H9 (cell line): ENCODE measurements around the gene RTP4. TPM values are rescaled to one million over a fixed set of nuclear protein-coding genes. Genes with fewer than 3 reads are reported as not detected.

Experiments
- DNase-seq: peaks from one replicate; pipeline ENCODE4 v3.0.0-alpha.2; 2017
- H2AFZ ChIP-seq: one replicate; pipeline ENCODE4 v1.6.1; 2013; ENCODE audit warnings: mild to moderate bottlenecking, low read length, control low read depth, moderate library complexity
- H2AK5ac ChIP-seq: 2 replicates; pipeline ENCODE4 v1.6.1; 2013; ENCODE audit warnings: low read length, control low read depth, mixed read lengths; ENCODE audit not compliant: insufficient read length
- H2BK120ac ChIP-seq: one replicate; pipeline ENCODE4 v1.6.1; 2013; ENCODE audit warnings: low read depth, mild to moderate bottlenecking, low read length, control low read depth, inconsistent platforms; ENCODE audit not compliant: poor library complexity, severe bottlenecking
- H2BK12ac ChIP-seq: 2 replicates; pipeline ENCODE4 v1.6.1; 2013; ENCODE audit warnings: low read length, control low read depth, mixed read lengths, low read depth; ENCODE audit not compliant: insufficient read length
- H2BK15ac ChIP-seq: 2 replicates; pipeline ENCODE4 v1.6.1; 2013; ENCODE audit warnings: low read depth, low read length, control low read depth
- H2BK20ac ChIP-seq: one replicate; pipeline ENCODE4 v1.6.1; 2013; ENCODE audit warnings: low read depth, mild to moderate bottlenecking, low read length, control low read depth, inconsistent platforms; ENCODE audit not compliant: poor library complexity, severe bottlenecking
- H2BK5ac ChIP-seq: 2 replicates; pipeline ENCODE4 v1.6.1; 2013; ENCODE audit warnings: low read length, control low read depth, mixed read lengths; ENCODE audit not compliant: insufficient read length
- H3K14ac ChIP-seq: 2 replicates; pipeline ENCODE4 v1.6.1; 2013; ENCODE audit warnings: low read length, control low read depth; ENCODE audit not compliant: insufficient read depth
- H3K18ac ChIP-seq: 2 replicates; pipeline ENCODE4 v1.6.1; 2013; ENCODE audit warnings: low read depth, mild to moderate bottlenecking, mixed read lengths, low read length, control low read depth; ENCODE audit not compliant: insufficient read length
- H3K23ac ChIP-seq: 2 replicates; pipeline ENCODE4 v1.6.1; 2013; ENCODE audit warnings: low read length, control low read depth, mixed read lengths, low read depth; ENCODE audit not compliant: insufficient read length
- H3K23me2 ChIP-seq: 2 replicates; pipeline ENCODE4 v1.6.1; 2013; ENCODE audit warnings: low read depth, mild to moderate bottlenecking, mixed read lengths, low read length, control low read depth; ENCODE audit not compliant: insufficient read length, poor library complexity, severe bottlenecking
- H3K27ac ChIP-seq: 2 replicates; pipeline ENCODE4 v1.5.1; 2013; ENCODE audit warnings: low read length, control low read depth, mixed read lengths, low read depth; ENCODE audit not compliant: insufficient read length
- H3K27me3 ChIP-seq: 2 replicates; pipeline ENCODE4 v1.6.1; 2013; ENCODE audit warnings: low read length, control low read depth, inconsistent platforms; ENCODE audit not compliant: insufficient read depth
- H3K4ac ChIP-seq: 2 replicates; pipeline ENCODE4 v1.6.1; 2013; ENCODE audit warnings: low read depth, mild to moderate bottlenecking, control low read depth, inconsistent platforms, low read length, moderate library complexity
- H3K4me1 ChIP-seq: 2 replicates; pipeline ENCODE4 v1.6.1; 2013; ENCODE audit warnings: low read length, control low read depth, inconsistent platforms; ENCODE audit not compliant: insufficient read depth
- H3K4me2 ChIP-seq: 2 replicates; pipeline ENCODE4 v1.6.1; 2013; ENCODE audit warnings: low read length, control low read depth, mixed read lengths; ENCODE audit not compliant: insufficient read length, insufficient read depth
- H3K56ac ChIP-seq: 2 replicates; pipeline ENCODE4 v1.6.1; 2013; ENCODE audit warnings: low read depth, mild to moderate bottlenecking, mixed read lengths, low read length, control low read depth; ENCODE audit not compliant: insufficient read length
- H3K79me1 ChIP-seq: 2 replicates; pipeline ENCODE4 v1.6.1; 2013; ENCODE audit warnings: low read depth, mild to moderate bottlenecking, moderate library complexity, low read length, control low read depth, inconsistent platforms; ENCODE audit not compliant: insufficient read depth, poor library complexity, severe bottlenecking
- H3K79me2 ChIP-seq: 2 replicates; pipeline ENCODE4 v1.6.1; 2013; ENCODE audit warnings: low read length, control low read depth, inconsistent platforms; ENCODE audit not compliant: insufficient read depth
- H3K9ac ChIP-seq: 2 replicates; pipeline ENCODE4 v1.6.1; 2013; ENCODE audit warnings: low read length, control low read depth, mixed read lengths; ENCODE audit not compliant: insufficient read length; ENCODE audit errors: extremely low read depth
- H3K9me3 ChIP-seq: one replicate; pipeline ENCODE4 v1.6.1; 2013; ENCODE audit warnings: low read depth, low read length, inconsistent platforms; ENCODE audit not compliant: control insufficient read depth
- H3T11ph ChIP-seq: one replicate; pipeline ENCODE4 v1.6.1; 2013; ENCODE audit warnings: mild to moderate bottlenecking, low read length, control low read depth, inconsistent platforms
- H4K20me1 ChIP-seq: one replicate; pipeline ENCODE4 v1.6.1; 2013; ENCODE audit not compliant: control insufficient read depth, insufficient read length, insufficient read depth
- H4K5ac ChIP-seq: 2 replicates; pipeline ENCODE4 v1.6.1; 2013; ENCODE audit warnings: low read depth, mild to moderate bottlenecking, mixed read lengths, low read length, control low read depth; ENCODE audit not compliant: insufficient read length
- H4K8ac ChIP-seq: replicated peaks from 2 replicates; pipeline ENCODE4 v1.6.1; 2013; ENCODE audit warnings: low read length, control low read depth, mixed read lengths, low read depth; ENCODE audit not compliant: insufficient read length
- H4K91ac ChIP-seq: 2 replicates; pipeline ENCODE4 v1.6.1; 2013; ENCODE audit warnings: low read depth, mild to moderate bottlenecking, moderate library complexity, mixed read lengths, low read length, control low read depth; ENCODE audit not compliant: insufficient read length
- H3K27ac Mint-ChIP-seq, 3 experiments: 2 replicates in 2 of 3; 3 replicates in 1 of 3; pipeline ENCODE4 v1.8.0; 2020 to 2021; ENCODE audit warnings: mixed read lengths in 3 of 3, mild to moderate bottlenecking in 1 of 3, moderate library complexity in 1 of 3
- H3K27me3 Mint-ChIP-seq: 2 replicates; pipeline ENCODE4 v1.8.0; 2021; ENCODE audit warnings: low read depth, mild to moderate bottlenecking, moderate library complexity, mixed read lengths
- H3K36me3 Mint-ChIP-seq, 3 experiments: 2 replicates in 2 of 3; 3 replicates in 1 of 3; pipeline ENCODE4 v1.8.0; 2020 to 2021; ENCODE audit warnings: low read depth in 3 of 3, mixed read lengths in 3 of 3; ENCODE audit not compliant: insufficient read depth in 1 of 3
- H3K4me1 Mint-ChIP-seq, 2 experiments: 2 replicates each; pipeline ENCODE4 v1.8.0; 2020; ENCODE audit warnings: mixed read lengths in 2 of 2
- H3K4me3 Mint-ChIP-seq, 2 experiments: 2 replicates in 1 of 2; 3 replicates in 1 of 2; pipeline ENCODE4 v1.8.0; 2020 to 2021; ENCODE audit warnings: mild to moderate bottlenecking in 2 of 2, mixed read lengths in 2 of 2, moderate library complexity in 1 of 2
- H3K9me3 Mint-ChIP-seq, 2 experiments: 2 replicates in 1 of 2; 3 replicates in 1 of 2; pipeline ENCODE4 v1.8.0; 2020; ENCODE audit warnings: mild to moderate bottlenecking in 2 of 2, mixed read lengths in 2 of 2, moderate library complexity in 1 of 2
- WGBS: extraction: QIAGEN DNeasy Blood & Tissue Kit; methylation state at CpG from one replicate; pipeline ENCODE4 v1.1.7; 2013; ENCODE audit warnings: missing lambda C conversion rate, low lambda C conversion rate, mixed read lengths; ENCODE audit not compliant: insufficient read length; ENCODE audit errors: extremely low coverage; 5-methylcytosine and 5-hydroxymethylcytosine counted together
- total RNA-seq: library from RNA; stranded (reverse); gene quantifications from 2 replicates; pipeline ENCODE4 v1.2.1, GENCODE V29; 2021
- TF ChIP-seq, protein P1 (sequence below): fragments of 200-600 bp; sonication (generic); conservative IDR thresholded peaks from 3 replicates; pipeline ENCODE4 v1.8.0; 2021; ENCODE audit warnings: antibody characterized with exemption, mild to moderate bottlenecking

RTP4 gene
- total RNA-seq, 1 experiment from 2014 or later: not detected

DNA sequence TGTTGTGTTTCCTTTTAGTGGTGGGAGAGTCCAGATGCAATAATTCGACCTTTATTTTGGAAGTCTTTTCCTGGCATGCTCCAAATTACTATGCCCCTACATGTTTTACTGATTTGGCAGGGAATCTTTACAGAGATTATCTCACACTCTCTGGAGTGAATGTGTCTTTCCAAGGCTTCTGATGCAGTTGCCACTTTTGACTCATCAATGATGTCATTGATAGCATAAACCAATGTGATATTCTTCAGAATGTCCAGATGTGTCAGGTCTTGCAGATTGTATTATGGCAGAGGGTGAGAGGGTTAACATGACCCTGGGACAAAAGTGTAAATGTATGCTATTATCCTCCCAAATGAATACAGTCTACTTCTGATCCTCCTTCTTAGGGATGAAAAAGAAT is 9.7 kb downstream of the RTP4 start:
- Histone ChIP-seq H4K5ac (no peak overlapping the region), H3K56ac (no peak overlapping the region), H2BK20ac (no peak overlapping the region), H3K14ac (no peak overlapping the region), H2BK15ac (no peak overlapping the region), H2BK12ac (no peak overlapping the region), H4K91ac (no peak overlapping the region), H3K23me2 (peaks cover 2% of the 10 kb centered on the region), H2BK5ac (no peak overlapping the region), H2AFZ (no peak overlapping the region), H3K18ac (no peak overlapping the region), H3K79me1 (no peaks in the 10 kb centered on the region), H3K23ac (no peak overlapping the region), H3K27me3 (no peaks in the 10 kb centered on the region), H3K27ac (no peak overlapping the region), H3K9ac (no peak overlapping the region), H3K79me2 (no peaks in the 10 kb centered on the region), H3K4me2 (no peak overlapping the region), H3K9me3 (no peaks in the 10 kb centered on the region), H3T11ph (no peak overlapping the region), H4K20me1 (no peaks in the 10 kb centered on the region), H3K4me1 (no peaks in the 10 kb centered on the region; the same call in 1 of the 2 replicates), H4K8ac (no peak overlapping the region), H2AK5ac (no peak overlapping the region), H2BK120ac (no peak overlapping the region), H3K4ac (no peak overlapping the region)
- TF ChIP-seq, protein P1, sequence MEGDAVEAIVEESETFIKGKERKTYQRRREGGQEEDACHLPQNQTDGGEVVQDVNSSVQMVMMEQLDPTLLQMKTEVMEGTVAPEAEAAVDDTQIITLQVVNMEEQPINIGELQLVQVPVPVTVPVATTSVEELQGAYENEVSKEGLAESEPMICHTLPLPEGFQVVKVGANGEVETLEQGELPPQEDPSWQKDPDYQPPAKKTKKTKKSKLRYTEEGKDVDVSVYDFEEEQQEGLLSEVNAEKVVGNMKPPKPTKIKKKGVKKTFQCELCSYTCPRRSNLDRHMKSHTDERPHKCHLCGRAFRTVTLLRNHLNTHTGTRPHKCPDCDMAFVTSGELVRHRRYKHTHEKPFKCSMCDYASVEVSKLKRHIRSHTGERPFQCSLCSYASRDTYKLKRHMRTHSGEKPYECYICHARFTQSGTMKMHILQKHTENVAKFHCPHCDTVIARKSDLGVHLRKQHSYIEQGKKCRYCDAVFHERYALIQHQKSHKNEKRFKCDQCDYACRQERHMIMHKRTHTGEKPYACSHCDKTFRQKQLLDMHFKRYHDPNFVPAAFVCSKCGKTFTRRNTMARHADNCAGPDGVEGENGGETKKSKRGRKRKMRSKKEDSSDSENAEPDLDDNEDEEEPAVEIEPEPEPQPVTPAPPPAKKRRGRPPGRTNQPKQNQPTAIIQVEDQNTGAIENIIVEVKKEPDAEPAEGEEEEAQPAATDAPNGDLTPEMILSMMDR: no peak
- no peaks in the 10 kb centered on the region for H3K9me3 Mint-ChIP-seq
- H3K27me3 Mint-ChIP-seq: no peaks in the 10 kb centered on the region
- no peak overlapping the region for H3K27ac Mint-ChIP-seq
- H3K4me3 Mint-ChIP-seq: no peak overlapping the region
- H3K36me3 Mint-ChIP-seq: no peaks in the 10 kb centered on the region
- WGBS: no CpG with 5 or more reads among the region's 1 CpG
- peaks cover 8 to 10% of the 10 kb centered on the region in 2 experiments for H3K4me1 Mint-ChIP-seq
- no peak for DNase-seq
